HUES64 (cell line): ENCODE results near the gene YIF1B. TPM values are rescaled to one million over a fixed set of nuclear protein-coding genes. Genes with fewer than 3 reads are reported as not detected.
A peak's percentile ranks its signal among the peaks of the same experiment; 100 is the strongest.
"Not testable (repeated sequence)": the region's sequence is repeated elsewhere in the genome, so short reads cannot be mapped to it uniquely, and the experiment has no call there.

Source experiments
- H3K27ac ChIP-seq: 2 replicates; pipeline ENCODE4 v1.7.0; 2013; ENCODE audit warnings: low read depth, low read length, inconsistent platforms
- H3K27me3 ChIP-seq: 2 replicates; pipeline ENCODE4 v1.6.1; 2013; ENCODE audit warnings: mild to moderate bottlenecking, low read length; ENCODE audit not compliant: insufficient read depth
- H3K36me3 ChIP-seq: 2 replicates; pipeline ENCODE4 v1.6.1; 2013; ENCODE audit warnings: mild to moderate bottlenecking, low read length; ENCODE audit not compliant: insufficient read depth
- H3K4me1 ChIP-seq: 2 replicates; pipeline ENCODE4 v1.6.1; 2013; ENCODE audit warnings: mild to moderate bottlenecking, low read length, moderate library complexity; ENCODE audit not compliant: insufficient read depth
- H3K4me3 ChIP-seq: 2 replicates; pipeline ENCODE4 v1.5.1; 2013; ENCODE audit warnings: mild to moderate bottlenecking, low read length, moderate library complexity
- H3K9ac ChIP-seq: 2 replicates; pipeline ENCODE4 v1.6.1; 2013; ENCODE audit warnings: mild to moderate bottlenecking, low read depth, low read length
- H3K9me3 ChIP-seq: 2 replicates; pipeline ENCODE4 v1.6.1; 2013; ENCODE audit warnings: low read depth, low read length; ENCODE audit not compliant: insufficient read depth
- WGBS: fragments of 150-250, 120-280 bp; methylation state at CpG from one replicate; pipeline ENCODE4 v1.1.7; 2013; ENCODE audit warnings: missing lambda C conversion rate; 5-methylcytosine and 5-hydroxymethylcytosine counted together
- polyA plus RNA-seq, 2 experiments: library from polyadenylated mRNA; stranded (reverse); fragments of 50-300 nt; gene quantifications; one replicate each; pipeline ENCODE4 v1.2.3, GENCODE V29; 2013

Gene YIF1B
- polyA plus RNA-seq (2013, experiment 1 of 2), result 71.2 TPM
- polyA plus RNA-seq (2013, experiment 2 of 2), result 84.3 TPM

DNA sequence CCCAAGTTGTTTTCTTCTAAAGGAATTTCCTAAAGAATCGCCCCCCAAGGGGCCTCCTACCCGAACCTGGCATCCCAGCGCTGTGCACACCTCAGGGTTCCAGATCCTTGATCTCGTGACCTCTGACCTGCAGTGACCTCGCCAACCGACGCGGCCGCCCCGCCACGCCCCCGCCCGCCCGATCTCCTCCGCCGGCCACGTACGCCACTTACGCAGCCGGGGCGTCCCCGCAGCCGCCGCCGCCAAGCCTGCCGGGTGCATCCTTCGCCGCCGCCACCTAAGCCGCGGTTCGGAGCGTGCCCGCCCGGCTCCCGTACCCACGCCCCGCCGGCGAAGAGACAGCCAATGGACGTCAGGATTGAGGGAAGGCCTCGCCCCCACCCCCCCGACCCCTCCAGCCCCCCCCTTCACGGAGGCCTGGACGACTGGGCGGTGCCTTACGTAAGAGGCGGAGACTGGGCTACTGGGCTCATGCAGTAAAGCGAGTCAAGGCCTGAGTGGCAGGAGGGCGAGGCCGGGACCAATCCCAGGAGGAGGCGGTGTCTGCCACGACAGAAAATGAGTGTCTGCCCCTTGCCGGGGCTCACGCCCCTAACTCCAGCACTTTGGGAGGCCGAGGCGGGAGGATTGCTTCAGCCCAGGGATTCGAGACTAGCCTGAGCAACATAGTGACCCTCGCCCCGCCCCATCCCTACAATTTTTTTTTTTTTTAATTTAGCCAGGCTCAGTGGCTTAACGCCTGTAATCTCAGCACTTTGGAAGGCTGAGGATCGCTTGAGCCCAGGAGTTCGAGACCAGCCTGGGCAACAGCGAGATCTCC, at the start of gene YIF1B:
Gene YIF1B, minus strand, starts transcription at position 291 of the 820 bp plus-strand sequence. Its CDS starts 30 bp downstream, at position 261.
- peak within 1 kb of the TSS; percentile 94 for H3K27ac ChIP-seq
- peak within 1 kb of the TSS; percentile 98 for H3K4me3 ChIP-seq
- no peaks in the 10 kb centered on the region for H3K9me3 ChIP-seq
- H3K9ac ChIP-seq, result peak within 1 kb of the TSS; percentile 83
- H3K4me1 ChIP-seq, result no peaks in the 10 kb centered on the region
- H3K36me3 ChIP-seq, result no peaks in the 10 kb centered on the region
- 3% methylated on average over 62 of the region's 64 CpGs for WGBS
- H3K27me3 ChIP-seq, result peaks cover 28% of the 10 kb centered on the region

DNA sequence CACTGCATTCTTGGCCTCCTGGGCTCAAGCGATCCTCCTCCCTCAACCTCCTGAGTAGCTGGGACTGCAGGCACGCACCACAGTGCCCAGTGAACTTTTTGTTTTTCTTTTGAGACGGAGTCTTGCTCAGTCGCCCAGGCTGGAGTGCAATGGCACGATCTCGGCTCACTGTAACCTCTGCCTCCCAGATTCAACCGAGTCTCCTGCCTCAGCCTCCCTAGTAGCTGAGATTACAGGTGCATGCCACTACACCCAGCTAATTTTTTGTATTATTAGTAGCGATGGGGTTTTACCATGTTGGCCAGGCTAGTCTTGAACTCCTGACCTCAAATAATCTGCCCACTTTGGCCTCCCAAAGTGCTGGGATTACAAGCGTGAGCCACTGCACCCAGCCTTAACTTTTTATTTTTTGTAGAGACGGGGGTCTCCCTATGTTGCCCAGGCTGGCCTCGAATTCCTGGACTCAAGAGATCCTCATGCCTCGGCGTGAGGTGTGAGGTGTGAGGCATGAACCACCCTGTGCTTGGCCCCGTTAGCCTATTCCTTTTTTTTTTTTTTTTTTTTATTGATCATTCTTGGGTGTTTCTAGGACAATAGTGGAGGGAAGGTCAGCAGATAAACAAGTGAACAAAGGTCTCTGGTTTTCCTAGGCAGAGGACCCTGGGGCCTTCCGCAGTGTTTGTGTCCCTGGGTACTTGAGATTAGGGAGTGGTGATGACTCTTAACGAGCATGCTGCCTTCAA, 47.4 kb upstream of the YIF1B start:
- not testable (repeated sequence) for H3K27ac ChIP-seq, H3K36me3 ChIP-seq, H3K9me3 ChIP-seq, H3K4me1 ChIP-seq, H3K9ac ChIP-seq
- Histone ChIP-seq H3K4me3 (peak overlapping the region; percentile 75), H3K27me3 (peaks cover 36% of the 10 kb centered on the region)
- WGBS, result 80% methylated on average over 13 of the region's 16 CpGs

GRCh38 chr19:38362076-38362945, 46.6 kb upstream of the YIF1B start:
- 2% methylated on average over 68 of the region's 68 CpGs for WGBS
- H3K27ac ChIP-seq, result peak overlapping the region; percentile 82; the same call in 1 of the 2 replicates
- H3K27me3 ChIP-seq, result peaks cover 39% of the 10 kb centered on the region
- peak overlapping the region; percentile 75 for H3K4me3 ChIP-seq
- H3K9me3 ChIP-seq, result peaks cover 5% of the 10 kb centered on the region
- H3K9ac ChIP-seq, result peak overlapping the region; percentile 34
- H3K36me3 ChIP-seq, result no peaks in the 10 kb centered on the region
- no peaks in the 10 kb centered on the region for H3K4me1 ChIP-seq

DNA sequence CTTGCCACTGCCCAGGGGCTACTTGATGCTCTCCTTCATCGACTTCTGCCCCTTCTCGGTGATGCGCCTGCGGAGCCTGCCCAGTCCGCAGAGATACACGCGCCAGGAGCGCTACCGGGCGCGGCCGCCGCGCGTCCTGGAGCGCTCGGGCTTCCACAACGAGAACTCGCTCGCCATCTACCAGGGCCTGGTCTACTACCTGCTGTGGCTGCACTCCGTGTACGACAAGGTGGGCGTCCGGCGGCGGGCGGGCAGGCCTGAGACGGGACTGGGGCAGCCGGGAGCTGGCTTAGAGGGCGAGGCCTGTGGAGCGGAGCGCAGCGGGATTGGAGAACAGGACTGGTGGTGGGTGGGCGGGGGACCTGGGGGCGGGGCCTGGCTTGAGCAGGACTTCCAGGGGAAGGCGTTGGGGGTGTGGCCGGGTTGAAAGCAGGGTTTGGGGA, 45.9 kb upstream of the YIF1B start:
- Histone ChIP-seq H3K27me3 (peaks cover 40% of the 10 kb centered on the region), H3K27ac (no peak overlapping the region; the same call in 1 of the 2 replicates), H3K36me3 (no peaks in the 10 kb centered on the region), H3K9ac (no peak overlapping the region), H3K4me3 (peak overlapping the region; percentile 75), H3K9me3 (peaks cover 5% of the 10 kb centered on the region), H3K4me1 (no peaks in the 10 kb centered on the region)
- WGBS, result under 1% methylated on average over 37 of the region's 37 CpGs

DNA sequence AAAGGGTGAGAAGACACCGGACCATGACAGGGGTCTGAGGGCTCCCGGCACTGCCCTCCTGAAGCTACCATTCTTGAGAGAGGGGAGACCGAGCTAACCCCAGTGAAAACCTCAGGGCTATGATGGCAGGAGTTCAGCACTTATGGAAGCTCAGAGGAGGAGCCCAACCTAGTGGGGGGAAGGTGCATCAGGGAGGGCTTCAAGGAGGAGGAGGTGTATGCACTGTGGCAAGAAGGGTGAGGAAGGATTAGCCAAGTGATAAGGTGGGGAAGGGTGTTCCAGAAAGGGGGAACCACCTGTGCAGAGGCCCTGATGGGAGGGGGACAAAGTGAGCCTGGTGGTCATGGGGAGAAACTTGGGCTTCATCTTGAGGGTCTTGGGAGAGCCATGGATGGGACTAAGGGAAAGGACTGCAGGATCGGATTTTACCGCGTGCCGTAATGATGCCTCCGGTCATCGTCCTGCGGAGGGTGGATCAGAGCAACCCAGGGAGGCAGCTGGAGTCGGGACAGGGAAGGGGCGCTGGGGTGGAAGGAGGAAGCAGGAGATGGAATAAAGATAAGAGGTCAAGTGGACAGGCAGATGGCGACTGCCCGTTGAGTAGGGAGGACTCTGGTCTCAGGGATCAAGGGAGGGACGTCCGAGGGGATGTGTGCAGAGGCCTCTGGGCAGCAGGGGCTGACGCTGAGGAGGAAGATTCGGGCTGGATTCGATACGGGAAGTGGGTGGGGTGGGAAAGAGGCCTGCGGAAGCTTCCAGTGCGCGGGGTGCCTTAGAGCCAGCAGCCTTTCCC, 45.3 kb upstream of the YIF1B start:
- WGBS, result 23% methylated on average over 23 of the region's 23 CpGs
- no peaks in the 10 kb centered on the region for H3K4me1 ChIP-seq
- H3K27ac ChIP-seq, result no peak overlapping the region
- H3K4me3 ChIP-seq, result peak overlapping the region; percentile 75
- H3K9me3 ChIP-seq, result peaks cover 5% of the 10 kb centered on the region
- H3K9ac ChIP-seq, result no peak overlapping the region
- peaks cover 43% of the 10 kb centered on the region for H3K27me3 ChIP-seq
- no peaks in the 10 kb centered on the region for H3K36me3 ChIP-seq

GRCh38 chr19:38360351-38360750, 44.6 kb upstream of the YIF1B start:
- Histone ChIP-seq H3K27ac (no peak overlapping the region), H3K36me3 (no peaks in the 10 kb centered on the region), H3K9ac (no peak overlapping the region), H3K9me3 (peaks cover 5% of the 10 kb centered on the region), H3K4me3 (no peak overlapping the region), H3K27me3 (peaks cover 43% of the 10 kb centered on the region), H3K4me1 (no peaks in the 10 kb centered on the region)
- whole genome bisulfite sequencing, result 89% methylated on average over 9 of the region's 9 CpGs

- Histone ChIP-seq H3K4me1 (no peaks in the 10 kb centered on the region), H3K4me3 (no peak overlapping the region), H3K36me3 (no peaks in the 10 kb centered on the region), H3K27me3 (peaks cover 43% of the 10 kb centered on the region), H3K9ac (no peak overlapping the region), H3K27ac (no peak overlapping the region), H3K9me3 (no peaks in the 10 kb centered on the region)
- WGBS, result 68% methylated on average over 17 of the region's 18 CpGs
These were observed 43.7 kb upstream of the YIF1B start for GRCh38 chr19:38359242-38360021.

- peaks cover 43% of the 10 kb centered on the region for H3K27me3 ChIP-seq
- WGBS, result 71% methylated on average over 5 of the region's 5 CpGs
These were observed 42.3 kb upstream of the YIF1B start for GRCh38 chr19:38358071-38358470.

GRCh38 chr19:38355728-38356725, 40.3 kb upstream of the YIF1B start:
- Histone ChIP-seq H3K9me3 (no peaks in the 10 kb centered on the region), H3K27ac (no peak overlapping the region), H3K4me1 (no peaks in the 10 kb centered on the region), H3K4me3 (no peak overlapping the region), H3K36me3 (no peaks in the 10 kb centered on the region), H3K27me3 (peaks cover 36% of the 10 kb centered on the region), H3K9ac (no peak overlapping the region)
- WGBS, result 90% methylated on average over 16 of the region's 16 CpGs

More at GRCh38 chr19:38358071-38358470, 42.3 kb upstream of the YIF1B start:
- no peak overlapping the region for H3K9ac ChIP-seq
- no peaks in the 10 kb centered on the region for H3K4me1 ChIP-seq
- no peaks in the 10 kb centered on the region for H3K36me3 ChIP-seq
- no peak overlapping the region for H3K4me3 ChIP-seq
- H3K9me3 ChIP-seq, result no peaks in the 10 kb centered on the region
- no peak overlapping the region for H3K27ac ChIP-seq
